NOMO-1 treated with DMSO at 0.1 percent for 48 hours (cell line): ENCODE results near the gene ZNF775.

Experiments
- DNase-seq: peaks from one replicate; lab custom pipeline; 2025; ENCODE audit not compliant: unreplicated experiment; lab: John Stamatoyannopoulos, UW

The ZNF775 gene

GRCh38 chr7:150410680-150411346 is 31.7 kb downstream of the ZNF775 start:
- DNase-seq = no peak

- DNase-seq = no peak
These were observed 32.5 kb downstream of the ZNF775 start for GRCh38 chr7:150411606-150412005.

DNA sequence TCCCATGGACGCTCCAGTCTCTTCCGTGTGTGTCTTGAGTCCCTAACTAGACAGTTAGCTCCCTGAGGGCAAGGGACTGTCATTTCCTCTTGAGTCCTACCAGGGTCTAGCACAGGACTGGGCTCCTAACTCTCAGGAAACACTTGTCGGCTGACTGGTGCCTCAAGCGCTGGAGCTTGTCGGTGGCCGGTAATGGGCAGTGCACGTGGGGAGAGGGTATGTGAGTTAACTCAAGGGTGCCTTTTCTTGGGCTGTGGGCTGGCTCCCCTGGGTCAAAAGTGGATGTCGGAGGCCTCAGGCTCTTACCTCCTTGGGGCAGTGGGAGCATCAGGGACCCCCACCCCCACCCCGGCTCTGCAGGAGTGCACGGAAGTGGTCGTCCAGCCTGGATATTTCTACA is 32.9 kb downstream of the ZNF775 start:
- DNase-seq = no peak

GRCh38 chr7:150412518-150413488 is 33.7 kb downstream of the ZNF775 start:
- no peak for DNase-seq

DNA sequence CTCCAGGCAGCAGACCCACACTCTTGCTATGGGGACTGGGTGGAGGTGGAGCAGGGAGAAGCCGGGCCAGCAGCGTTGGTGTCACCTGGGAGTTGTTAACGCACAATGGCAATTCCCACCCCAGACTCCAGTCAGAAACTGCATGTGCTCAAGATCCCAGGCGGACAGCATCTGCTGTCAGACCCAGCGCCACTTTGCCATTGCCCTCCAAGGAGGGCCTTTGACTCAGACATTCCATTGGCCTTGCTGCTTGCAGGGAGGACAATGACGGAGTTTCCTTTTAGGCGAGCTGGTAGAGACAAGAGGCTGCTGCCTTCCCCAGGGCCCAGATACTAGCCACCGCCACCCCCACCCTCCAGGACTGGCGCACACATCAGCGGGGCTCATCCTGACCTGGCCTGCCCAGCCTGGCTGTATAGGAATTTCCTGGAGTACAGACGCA is 34.5 kb downstream of the ZNF775 start:
- DNase-seq = no peak

DNA sequence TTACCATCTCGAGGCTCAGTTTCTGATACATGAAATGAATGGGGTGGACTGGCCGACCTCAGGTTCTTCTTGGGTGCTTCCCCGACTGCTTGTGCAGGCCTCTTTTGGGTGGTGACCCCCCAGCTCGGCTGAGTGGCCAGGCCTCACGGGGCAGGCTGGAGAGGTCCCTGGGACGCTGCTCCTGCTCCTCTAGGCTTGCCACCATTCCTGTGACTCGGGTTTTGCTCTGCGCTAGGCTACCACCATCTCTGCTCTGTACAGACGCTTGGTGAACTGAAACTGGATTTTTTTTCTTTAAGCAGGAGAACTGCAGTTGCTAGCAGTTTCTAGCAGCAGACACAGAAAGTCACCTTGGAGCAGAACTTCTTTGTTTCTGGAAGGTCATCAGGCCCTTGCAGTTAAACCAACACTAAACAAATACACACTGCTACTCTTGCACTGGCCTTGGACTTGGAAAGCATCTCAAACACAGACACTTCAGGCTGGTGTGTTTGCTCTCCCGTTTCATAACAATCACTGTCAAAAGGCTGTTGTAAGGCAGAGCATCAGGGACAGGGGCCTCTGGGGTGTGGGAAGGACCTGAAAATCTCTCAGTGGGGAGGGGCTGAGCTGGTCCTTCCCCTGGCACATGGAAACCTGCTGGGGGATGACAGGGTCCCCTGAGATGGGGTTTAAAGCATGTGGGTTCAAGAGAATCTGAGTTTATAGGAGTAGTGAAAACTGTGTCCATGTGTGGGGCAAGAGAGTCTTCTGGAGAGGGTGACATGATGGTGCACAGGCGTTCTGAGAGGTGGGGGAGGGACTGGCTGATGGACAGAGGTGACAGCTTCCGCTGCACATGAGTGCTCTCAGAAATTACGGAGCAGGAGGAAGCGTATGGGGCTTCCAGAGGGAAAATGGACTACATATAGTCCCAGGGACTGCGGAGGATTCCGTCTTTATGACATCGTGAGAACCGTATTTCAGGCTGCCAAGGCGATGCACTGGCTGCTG is 36.3 kb downstream of the ZNF775 start:
- DNase-seq = no peak

GRCh38 chr7:150417239-150417638 is 38.1 kb downstream of the ZNF775 start:
- no peak for DNase-seq

GRCh38 chr7:150417863-150418262 is 38.7 kb downstream of the ZNF775 start:
- DNase-seq = no peak

DNA sequence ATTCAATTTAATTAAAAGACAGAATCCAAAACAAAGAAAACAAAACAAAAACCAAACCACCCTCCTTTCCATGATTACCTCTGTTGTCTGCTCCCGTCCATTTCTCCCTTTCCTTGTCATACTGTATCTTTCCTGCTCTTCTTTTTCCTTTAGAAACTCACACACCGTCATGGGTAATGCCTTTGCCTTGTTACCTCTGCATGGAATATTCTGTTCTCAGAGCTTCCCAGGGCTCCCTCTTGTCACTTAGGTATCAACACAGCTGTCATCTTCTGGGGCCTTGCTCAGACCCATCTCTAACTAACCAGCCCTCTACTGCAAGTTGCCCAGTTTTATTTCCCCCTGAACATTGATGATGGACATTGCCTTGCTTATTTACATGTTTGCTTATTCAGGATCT is 41.1 kb downstream of the ZNF775 start:
- DNase-seq = no peak

DNA sequence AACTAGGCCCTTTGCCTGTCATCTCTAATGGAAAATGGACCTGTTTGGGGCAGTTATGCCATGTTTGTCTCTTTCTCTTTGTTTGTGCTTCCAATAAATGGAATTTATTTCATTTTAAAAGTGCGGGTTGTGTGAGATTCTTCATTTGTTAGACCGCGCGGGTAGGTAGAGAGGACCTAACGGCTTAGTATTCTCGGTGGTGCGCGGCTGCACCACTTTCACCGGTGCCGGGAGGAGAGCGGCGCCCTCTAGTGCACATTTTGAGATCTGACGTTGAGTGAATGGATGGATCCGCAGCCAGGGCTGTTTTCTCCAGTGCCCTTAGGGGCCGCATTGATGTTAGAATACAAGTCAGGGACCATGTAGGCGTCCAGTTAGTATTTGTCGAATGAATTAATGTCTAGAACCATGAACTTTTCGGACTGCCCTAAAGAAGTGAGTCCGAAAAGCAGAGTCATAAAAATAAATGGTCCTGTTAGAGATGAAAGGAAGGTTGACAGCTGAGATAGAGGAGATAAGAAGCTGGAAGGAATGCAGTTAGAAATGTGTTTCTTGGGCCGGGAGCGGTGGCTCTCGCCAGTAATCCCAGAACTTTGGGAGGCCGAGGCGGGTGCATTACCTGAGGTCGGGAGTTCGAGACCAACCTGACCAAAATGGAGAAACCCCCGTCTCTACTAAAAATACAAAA is 42.0 kb downstream of the ZNF775 start:
- DNase-seq = peak; percentile 28

GRCh38 chr7:150421831-150422230 is 42.7 kb downstream of the ZNF775 start:
- no peak for DNase-seq

DNA sequence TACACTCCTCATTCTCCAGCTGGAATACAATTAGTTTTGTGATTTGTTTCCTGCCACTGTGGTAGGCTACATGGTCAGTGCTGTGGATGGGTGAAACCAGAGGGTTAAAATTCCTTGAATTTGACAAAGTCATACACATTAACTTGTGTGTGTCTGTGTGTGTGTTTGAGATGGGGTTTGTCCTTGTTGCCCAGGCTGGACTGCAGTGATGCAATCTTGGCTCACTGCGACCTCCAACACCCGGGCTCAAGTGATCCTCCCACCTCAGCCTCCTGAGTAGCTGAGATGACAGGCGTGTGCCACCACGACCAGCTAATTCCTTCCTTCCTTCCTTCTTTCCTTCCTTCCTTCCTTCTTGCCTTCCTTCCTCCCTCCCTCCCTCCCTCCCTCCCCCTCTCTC is 46.5 kb downstream of the ZNF775 start:
- DNase-seq = no peak

DNA sequence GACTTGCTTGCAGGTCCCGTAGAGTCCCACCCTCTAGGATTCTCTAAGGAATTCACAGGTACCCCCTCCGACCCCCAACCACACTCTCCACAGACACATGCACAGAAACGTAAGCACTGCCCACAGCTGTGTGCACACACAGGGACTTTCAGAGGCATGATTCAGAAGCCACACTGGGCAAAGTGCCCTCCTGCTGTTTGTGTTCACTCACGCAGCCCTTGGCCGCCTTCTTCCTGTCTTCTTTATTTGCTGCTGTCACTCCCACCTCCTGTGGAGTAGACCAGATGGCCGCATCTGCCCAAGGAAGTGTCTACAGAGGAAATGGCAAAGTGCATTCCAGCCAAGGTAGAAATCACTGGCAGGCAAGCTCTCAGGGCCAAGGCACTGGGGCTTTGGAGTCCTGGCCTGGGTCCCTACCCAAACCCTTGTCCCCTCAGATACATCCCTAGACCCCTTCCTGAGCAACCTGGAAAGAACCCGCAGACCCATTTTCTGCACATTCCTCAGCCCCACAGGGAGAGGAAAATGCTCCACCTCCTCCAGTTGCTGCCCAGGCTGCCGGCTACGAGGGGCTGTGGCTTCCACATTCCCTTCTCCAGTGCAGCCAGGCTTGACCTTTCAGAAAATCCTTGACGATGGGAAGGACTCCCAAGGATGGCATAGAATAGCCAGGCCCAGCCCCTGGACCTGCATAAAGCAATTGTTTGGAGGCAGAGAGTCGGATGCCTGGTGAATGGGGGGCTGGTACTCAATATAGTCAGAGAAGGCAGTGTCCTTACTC is 49.7 kb downstream of the ZNF775 start:
- no peak for DNase-seq

DNA sequence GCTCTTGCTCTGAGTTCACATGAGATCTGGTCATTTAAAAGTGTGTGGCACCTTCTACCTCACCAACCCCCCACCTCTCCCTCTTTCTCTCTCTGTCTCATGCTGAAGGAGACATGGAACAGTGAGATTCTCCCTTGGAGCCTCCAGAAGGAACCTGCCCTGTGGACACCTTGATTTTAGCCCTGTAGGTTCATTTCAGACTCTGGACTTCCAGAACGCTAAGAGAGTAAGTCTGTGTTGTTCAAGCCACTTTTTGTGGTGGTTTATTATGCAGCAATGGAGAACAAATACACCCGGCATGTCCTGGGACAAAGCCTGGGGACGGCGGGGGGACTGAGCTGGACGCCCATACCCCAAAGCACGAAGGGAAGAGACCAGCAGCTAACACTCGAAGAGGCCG is 50.6 kb downstream of the ZNF775 start:
- DNase-seq = no peak

DNA sequence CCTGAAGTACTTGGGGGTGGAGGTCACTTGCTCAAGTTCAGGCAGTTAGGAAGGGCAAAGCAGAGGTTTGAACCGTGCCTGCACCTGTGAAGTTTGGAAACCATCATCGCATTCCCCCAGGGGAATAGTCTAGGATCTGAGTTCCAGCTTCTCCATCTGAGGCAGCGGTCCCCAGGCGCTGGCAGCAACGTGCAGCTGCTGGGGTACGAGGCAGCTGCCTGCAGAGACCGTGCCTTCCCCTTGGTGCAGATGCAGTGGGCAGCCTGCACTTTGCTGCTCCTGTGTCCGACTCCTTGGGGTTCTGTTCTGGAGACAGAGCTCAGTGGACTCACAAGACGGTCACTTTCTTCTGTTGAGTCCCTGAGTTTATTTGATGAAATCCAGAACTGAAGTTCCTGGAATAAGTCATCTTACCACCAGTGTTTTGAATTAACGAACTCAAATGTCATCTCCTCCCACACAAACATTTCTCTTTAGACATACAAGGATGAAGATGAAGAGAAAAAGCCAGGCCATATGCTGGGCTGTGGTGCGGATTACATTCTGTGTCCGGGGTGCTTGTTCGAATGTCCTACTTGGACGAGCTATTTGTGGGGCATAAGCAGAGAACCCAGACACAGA is 51.4 kb downstream of the ZNF775 start:
- DNase-seq = no peak

- DNase-seq = no peak
These were observed 52.9 kb downstream of the ZNF775 start for GRCh38 chr7:150431839-150432658.

- DNase-seq = peak; percentile 2
These were observed 54.1 kb downstream of the ZNF775 start for GRCh38 chr7:150432915-150433892.
